IPS DF 6.9 (cell line): ENCODE results near the gene RASGRP3.
A peak's percentile ranks its signal among the peaks of the same experiment; 100 is the strongest.

Source experiments
- DNase-seq: peaks from one replicate; pipeline ENCODE4 v3.0.0-alpha.2; 2013; ENCODE audit warnings: low read depth, low spot score
- H3K27ac ChIP-seq: one replicate; pipeline ENCODE4 v1.5.1; 2013; ENCODE audit warnings: low read length, control low read depth
- H3K27me3 ChIP-seq: 2 replicates; pipeline ENCODE4 v1.6.1; 2013; ENCODE audit warnings: mild to moderate bottlenecking, low read length; ENCODE audit not compliant: control insufficient read depth, insufficient read depth
- H3K36me3 ChIP-seq: 2 replicates; pipeline ENCODE4 v1.6.1; 2013; ENCODE audit warnings: low read length; ENCODE audit not compliant: control insufficient read depth, insufficient read depth
- H3K4me1 ChIP-seq: 2 replicates; pipeline ENCODE4 v1.6.1; 2013; ENCODE audit warnings: low read length; ENCODE audit not compliant: control insufficient read depth, insufficient read depth
- H3K4me3 ChIP-seq: 2 replicates; pipeline ENCODE4 v1.5.1; 2013; ENCODE audit warnings: mild to moderate bottlenecking, low read length
- H3K9me3 ChIP-seq: 2 replicates; pipeline ENCODE4 v1.6.1; 2013; ENCODE audit warnings: low read length, inconsistent platforms; ENCODE audit not compliant: control insufficient read depth, insufficient read depth
- WGBS: extraction: QIAGEN DNeasy Blood & Tissue Kit; methylation state at CpG from one replicate; pipeline ENCODE4 v1.1.7; 2013; ENCODE audit warnings: mixed read lengths, missing lambda C conversion rate; ENCODE audit not compliant: insufficient read length, insufficient coverage; 5-methylcytosine and 5-hydroxymethylcytosine counted together

Gene RASGRP3

DNA sequence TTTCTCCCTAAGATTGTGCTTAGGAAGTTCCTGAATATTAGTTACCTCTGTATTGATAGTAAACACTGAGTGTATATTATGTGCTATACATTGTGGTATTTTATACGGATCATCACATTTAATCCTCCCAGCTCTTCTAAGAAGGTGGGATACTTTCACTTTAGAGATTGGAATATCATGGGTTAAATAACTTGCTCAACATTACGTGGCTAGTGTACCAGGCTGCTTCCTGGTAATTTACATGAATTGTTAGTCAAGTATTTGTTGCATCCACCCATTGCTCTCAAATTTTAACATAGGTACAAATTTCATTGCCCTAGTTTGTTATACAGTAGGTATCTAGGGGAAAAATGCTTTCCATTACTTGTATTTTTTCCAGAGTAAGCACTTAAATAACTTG lies 101.2 kb downstream of the RASGRP3 start:
- Histone ChIP-seq H3K9me3 (no peaks in the 10 kb centered on the region), H3K36me3 (no peaks in the 10 kb centered on the region), H3K4me1 (no peaks in the 10 kb centered on the region; the same call in 1 of the 2 replicates), H3K27ac (no peak overlapping the region), H3K4me3 (no peak overlapping the region), H3K27me3 (no peaks in the 10 kb centered on the region)
- no CpG with 5 or more reads among the region's 2 CpGs for WGBS
- DNase-seq = no peak

DNA sequence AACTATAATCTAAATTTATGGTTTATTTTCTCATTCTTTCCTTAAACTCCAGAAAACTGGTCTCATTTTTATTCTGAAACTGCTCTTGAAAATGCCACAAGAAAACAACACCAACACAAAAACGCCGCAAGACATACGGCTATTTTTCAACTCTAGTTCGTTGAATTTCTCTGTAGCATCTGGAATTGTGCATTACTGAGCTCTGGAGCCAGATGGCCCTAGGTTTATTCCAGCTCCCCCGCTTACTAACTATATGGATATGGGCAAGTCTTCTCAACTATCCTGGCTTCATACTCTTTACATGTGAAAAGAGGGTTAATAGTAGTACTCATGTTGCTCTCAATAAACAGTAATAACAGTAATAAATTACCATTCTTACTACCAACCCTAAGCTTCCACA lies 102.8 kb downstream of the RASGRP3 start:
- no CpG with 5 or more reads among the region's 5 CpGs for WGBS
- no peaks in the 10 kb centered on the region for H3K36me3 ChIP-seq
- no peaks in the 10 kb centered on the region for H3K27me3 ChIP-seq
- H3K4me1 ChIP-seq = no peaks in the 10 kb centered on the region; the same call in 1 of the 2 replicates
- no peak overlapping the region for H3K4me3 ChIP-seq
- H3K9me3 ChIP-seq = no peaks in the 10 kb centered on the region
- no peak overlapping the region for H3K27ac ChIP-seq
- DNase-seq = no peak

DNA sequence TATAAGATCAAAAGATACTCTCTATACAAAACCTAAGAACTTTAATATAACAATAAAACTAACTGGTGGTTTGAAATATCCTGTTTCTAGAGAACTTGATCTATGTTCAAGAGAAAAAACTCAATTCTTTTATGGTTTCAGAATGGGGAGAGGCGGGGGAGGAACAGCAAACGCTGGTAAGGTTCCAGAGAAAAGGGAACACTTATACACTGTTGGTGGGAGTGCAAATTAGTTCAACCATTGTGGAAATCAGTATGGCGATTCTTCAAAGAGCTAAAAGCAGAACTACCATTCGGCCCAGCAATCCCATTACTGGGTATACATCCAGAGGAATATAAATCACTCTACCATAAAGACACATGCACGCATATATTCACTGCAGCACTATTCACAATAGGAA lies 105.4 kb downstream of the RASGRP3 start:
- no CpG with 5 or more reads among the region's 5 CpGs for WGBS
- no peak overlapping the region for H3K4me3 ChIP-seq

DNA sequence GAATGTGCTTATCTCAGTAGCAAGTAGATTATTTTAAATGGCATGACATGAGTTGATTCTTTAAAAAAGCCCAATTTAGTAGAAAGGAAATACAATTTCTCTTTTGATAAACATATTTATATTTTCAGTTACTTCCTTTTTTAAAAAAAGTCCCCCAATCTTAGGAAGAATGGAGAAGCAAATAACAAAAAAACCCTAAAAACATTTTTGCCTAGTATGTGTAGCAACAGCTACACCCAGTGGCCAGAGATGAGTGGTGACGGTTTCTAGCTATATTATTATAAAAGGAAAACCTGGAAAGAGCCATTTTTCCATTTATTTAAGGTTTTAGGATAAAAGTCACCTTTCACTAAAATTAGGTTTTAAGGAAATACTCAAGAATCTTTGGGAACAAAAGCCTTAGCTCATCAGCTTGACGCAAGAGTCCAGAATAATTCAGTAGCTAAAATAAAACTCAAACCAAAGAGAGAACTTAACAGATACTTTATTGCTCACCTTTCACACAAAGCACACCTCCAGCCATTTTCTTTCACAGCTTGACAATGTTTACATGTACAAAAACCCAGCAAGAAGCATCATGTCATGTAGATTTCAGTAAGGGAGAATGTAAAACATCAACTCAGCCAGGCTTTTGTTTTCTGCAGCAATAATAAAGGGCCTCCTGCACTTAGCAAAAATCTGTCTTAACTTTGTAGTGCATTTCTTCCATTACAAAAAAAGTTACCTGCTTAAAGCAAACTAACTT lies 106.9 kb downstream of the RASGRP3 start:
- no peak for DNase-seq
- H3K27ac ChIP-seq = no peak overlapping the region

More for the DNA sequence above, 105.4 kb downstream of the RASGRP3 start:
- no peak overlapping the region for H3K27ac ChIP-seq
- no peaks in the 10 kb centered on the region for H3K9me3 ChIP-seq
- H3K27me3 ChIP-seq = no peaks in the 10 kb centered on the region
- no peaks in the 10 kb centered on the region; the same call in 1 of the 2 replicates for H3K4me1 ChIP-seq
- 0 out of 2 replicates have a peak, but pooled peaks cover 3% of the 10 kb centered on the region for H3K36me3 ChIP-seq
- no peak for DNase-seq

DNA sequence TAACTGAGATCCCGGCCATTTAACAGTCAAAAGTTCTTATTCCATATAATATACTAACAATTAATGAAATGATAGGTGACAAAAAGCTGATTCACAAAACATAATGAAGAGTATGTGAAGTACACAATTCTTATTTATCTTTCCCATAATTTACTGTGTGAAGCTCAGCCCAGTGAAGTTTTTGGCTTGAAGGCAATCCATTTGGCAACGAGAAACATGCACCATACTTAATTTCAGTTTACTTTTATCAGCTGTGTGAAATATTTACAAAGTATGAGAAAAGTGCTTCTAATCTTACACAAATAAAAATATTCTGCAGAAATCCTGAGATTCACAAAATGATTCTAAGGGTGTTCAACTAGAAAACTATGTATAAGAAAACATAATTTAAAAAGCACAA lies 110.3 kb downstream of the RASGRP3 start:
- Histone ChIP-seq H3K27me3 (no peaks in the 10 kb centered on the region), H3K27ac (no peak overlapping the region), H3K9me3 (no peaks in the 10 kb centered on the region), H3K36me3 (0 out of 2 replicates have a peak, but pooled peaks cover 3% of the 10 kb centered on the region), H3K4me3 (no peak overlapping the region), H3K4me1 (peaks cover 1% of the 10 kb centered on the region; the same call in 1 of the 2 replicates)
- no CpG with 5 or more reads among the region's 2 CpGs for WGBS
- no peak for DNase-seq

More for the DNA sequence above, 106.9 kb downstream of the RASGRP3 start:
- H3K4me3 ChIP-seq = no peak overlapping the region
- H3K36me3 ChIP-seq = 0 out of 2 replicates have a peak, but pooled peaks cover 3% of the 10 kb centered on the region
- WGBS = no CpG with 5 or more reads among the region's 2 CpGs
- H3K9me3 ChIP-seq = no peaks in the 10 kb centered on the region
- no peaks in the 10 kb centered on the region for H3K27me3 ChIP-seq
- H3K4me1 ChIP-seq = peaks cover 1% of the 10 kb centered on the region; the same call in 1 of the 2 replicates

DNA sequence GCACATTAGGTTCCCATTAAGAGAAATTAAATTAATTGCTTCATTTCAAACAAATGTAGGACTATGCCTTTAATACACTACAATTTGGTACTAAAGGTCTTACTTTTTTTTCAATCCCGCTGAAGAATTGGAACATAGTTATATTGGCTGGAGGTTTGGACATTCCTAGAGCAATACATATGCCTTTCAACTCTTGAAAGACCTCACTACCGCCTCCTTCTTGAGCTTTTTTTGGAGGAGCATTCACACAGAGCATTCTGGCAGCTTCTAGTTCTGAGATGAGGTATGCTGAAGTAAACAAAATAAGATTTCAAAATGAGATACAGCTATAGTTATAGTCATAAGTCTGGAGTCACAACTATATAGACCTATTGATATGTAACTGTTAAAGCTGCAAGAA lies 111.8 kb downstream of the RASGRP3 start:
- DNase-seq = no peak
- Histone ChIP-seq H3K27me3 (no peaks in the 10 kb centered on the region), H3K4me1 (0 out of 2 replicates have a peak, but pooled peaks cover 1% of the 10 kb centered on the region), H3K27ac (no peak overlapping the region), H3K4me3 (no peak overlapping the region), H3K9me3 (no peaks in the 10 kb centered on the region), H3K36me3 (0 out of 2 replicates have a peak, but pooled peaks cover 3% of the 10 kb centered on the region)
- WGBS = no CpG with 5 or more reads among the region's 2 CpGs

DNA sequence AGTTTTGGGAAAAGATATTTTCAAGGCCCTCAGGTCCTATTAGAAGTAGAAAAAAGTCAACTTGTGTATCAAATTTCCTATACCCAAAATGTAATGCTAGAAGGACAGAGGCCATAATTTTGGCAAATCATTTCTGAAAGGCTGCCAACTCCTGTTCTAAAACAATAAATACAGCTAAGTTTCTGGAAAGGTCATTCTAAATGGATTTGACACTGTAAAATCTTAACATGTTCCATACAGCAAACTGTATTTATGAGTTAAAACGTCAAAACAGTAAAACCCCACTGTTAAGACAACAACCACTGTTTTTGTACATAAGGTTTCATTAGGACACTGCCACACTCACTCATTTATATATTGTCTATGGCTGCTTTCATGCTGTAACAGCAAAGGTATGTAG lies 113.0 kb downstream of the RASGRP3 start:
- Histone ChIP-seq H3K4me3 (no peak overlapping the region), H3K27me3 (no peaks in the 10 kb centered on the region), H3K4me1 (0 out of 2 replicates have a peak, but pooled peaks cover 1% of the 10 kb centered on the region), H3K9me3 (no peaks in the 10 kb centered on the region), H3K27ac (no peak overlapping the region), H3K36me3 (0 out of 2 replicates have a peak, but pooled peaks cover 5% of the 10 kb centered on the region)
- WGBS = no CpG with 5 or more reads among the region's 1 CpG
- no peak for DNase-seq

DNA sequence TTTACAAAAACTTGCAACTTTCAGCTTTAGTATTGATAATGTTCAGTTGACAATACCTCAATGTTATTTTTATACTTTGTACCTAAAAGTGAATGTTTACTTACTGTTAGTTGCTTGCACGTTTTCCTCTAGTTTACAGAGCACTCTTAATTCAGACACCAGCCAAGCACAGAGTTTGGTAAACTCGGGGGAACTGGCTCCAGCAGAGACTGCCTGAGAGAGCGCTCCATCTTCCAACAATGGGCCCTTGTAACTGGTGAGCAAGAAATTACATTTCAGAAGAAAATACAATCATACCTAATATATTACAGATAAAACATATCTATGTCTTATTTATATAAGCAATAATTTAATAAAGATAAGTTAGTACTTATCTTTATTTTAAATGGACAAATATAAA lies 118.9 kb downstream of the RASGRP3 start:
- Histone ChIP-seq H3K27ac (no peak overlapping the region), H3K9me3 (no peaks in the 10 kb centered on the region), H3K4me1 (no peaks in the 10 kb centered on the region), H3K36me3 (0 out of 2 replicates have a peak, but pooled peaks cover 2% of the 10 kb centered on the region), H3K4me3 (no peak overlapping the region), H3K27me3 (no peaks in the 10 kb centered on the region)
- no CpG with 5 or more reads among the region's 3 CpGs for WGBS
- no peak for DNase-seq

DNA sequence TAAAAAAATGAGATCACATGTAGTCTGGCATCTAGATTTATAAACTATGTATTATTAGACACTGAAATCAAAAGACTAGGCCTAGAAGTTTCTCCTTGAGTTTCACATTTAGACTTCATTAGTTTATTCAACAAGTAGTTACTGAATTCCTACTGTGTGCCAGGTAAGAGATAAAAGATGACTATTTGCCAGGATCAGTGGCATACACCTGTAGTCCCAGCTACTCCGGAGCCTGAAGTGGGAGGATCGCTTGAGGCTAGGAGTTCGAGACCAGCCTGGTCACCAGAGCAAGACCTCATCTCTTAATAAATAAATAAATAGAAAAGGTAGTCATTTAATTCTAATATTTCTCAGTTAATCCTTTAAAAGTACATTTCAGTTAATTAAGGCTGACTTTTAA lies 120.6 kb downstream of the RASGRP3 start:
- no peak overlapping the region for H3K27ac ChIP-seq
- H3K27me3 ChIP-seq = no peaks in the 10 kb centered on the region
- H3K4me3 ChIP-seq = no peak overlapping the region
- no CpG with 5 or more reads among the region's 3 CpGs for WGBS
- H3K36me3 ChIP-seq = 0 out of 2 replicates have a peak, but pooled peaks cover 2% of the 10 kb centered on the region
- DNase-seq = no peak
- no peaks in the 10 kb centered on the region for H3K4me1 ChIP-seq
- no peaks in the 10 kb centered on the region for H3K9me3 ChIP-seq

DNA sequence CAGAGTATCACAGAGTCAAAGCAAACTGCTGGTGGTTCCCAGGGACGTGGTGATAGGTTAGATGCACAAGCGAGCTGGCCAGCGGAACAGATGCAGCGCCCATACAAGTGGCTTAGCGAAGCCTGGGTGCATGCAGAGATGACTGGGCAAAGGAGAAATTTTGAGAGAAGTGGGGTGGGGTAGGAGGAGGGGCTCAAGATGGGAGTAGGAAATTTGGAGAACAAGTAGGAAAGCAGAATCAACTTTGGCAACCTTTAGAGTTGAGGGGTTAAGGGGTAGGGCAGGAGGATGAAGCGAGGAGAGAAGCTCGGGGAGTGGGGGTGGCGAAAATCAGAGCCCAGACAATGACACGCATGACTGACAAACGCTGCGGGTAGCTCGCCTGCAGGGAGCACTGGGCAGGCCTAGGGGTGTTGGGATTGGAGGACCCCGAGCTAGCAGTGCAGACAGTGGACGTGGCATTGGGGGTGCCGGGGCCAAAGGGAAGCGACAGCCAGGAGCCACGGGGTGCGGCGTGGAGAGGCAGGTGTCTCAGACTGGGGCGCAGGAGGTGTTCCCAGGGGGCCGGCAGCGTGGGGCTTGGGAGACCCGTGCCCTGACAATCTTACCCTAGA lies 122.2 kb downstream of the RASGRP3 start:
- no peaks in the 10 kb centered on the region; the same call in 1 of the 2 replicates for H3K4me1 ChIP-seq
- H3K9me3 ChIP-seq = no peaks in the 10 kb centered on the region
- DNase-seq = no peak
- H3K36me3 ChIP-seq = 0 out of 2 replicates have a peak, but pooled peaks cover 2% of the 10 kb centered on the region
- no peaks in the 10 kb centered on the region for H3K27me3 ChIP-seq
- H3K4me3 ChIP-seq = peak overlapping the region; percentile 53
- H3K27ac ChIP-seq = no peak overlapping the region
- WGBS = no CpG with 5 or more reads among the region's 23 CpGs
